CD4-positive, alpha-beta T cell treated with Interleukin-15 for 1 hour (primary cell): ENCODE results near the gene SCGB1D2.
"Not testable (repeated sequence)": the region's sequence is repeated elsewhere in the genome, so short reads cannot be mapped to it uniquely, and the experiment has no call there.

ENCODE experiments used
- DNase-seq: peaks from one replicate; pipeline ENCODE4 v3.0.0-alpha.2; 2020

SCGB1D2 gene, protein sequence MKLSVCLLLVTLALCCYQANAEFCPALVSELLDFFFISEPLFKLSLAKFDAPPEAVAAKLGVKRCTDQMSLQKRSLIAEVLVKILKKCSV

GRCh38 chr11:62242021-62242420, at the start of gene SCGB1D2:
Gene SCGB1D2 (plus strand): TSS chr11:62242239. CDS start chr11:62242308, 69 bp downstream.
- no peak for DNase-seq

DNA sequence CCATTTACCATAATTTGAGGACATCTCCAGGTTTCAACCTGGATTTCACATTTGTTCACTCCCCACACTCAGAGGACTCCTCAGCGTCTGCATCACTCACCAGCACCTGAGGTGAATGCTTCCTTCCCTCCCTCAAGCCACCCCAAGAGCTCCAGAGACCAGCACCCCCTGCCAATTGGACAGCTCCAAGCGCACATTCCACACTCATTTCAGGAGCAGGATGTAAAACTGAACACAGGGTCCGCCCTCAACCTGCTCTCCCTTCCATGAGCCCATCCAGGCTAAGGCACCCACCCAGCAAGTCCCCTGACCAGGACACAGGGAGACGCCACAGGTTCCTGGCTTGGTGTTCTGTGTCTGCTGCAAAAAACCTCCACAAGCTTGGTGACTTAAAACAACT, 48.1 kb upstream of the SCGB1D2 start:
- DNase-seq = no peak

DNA sequence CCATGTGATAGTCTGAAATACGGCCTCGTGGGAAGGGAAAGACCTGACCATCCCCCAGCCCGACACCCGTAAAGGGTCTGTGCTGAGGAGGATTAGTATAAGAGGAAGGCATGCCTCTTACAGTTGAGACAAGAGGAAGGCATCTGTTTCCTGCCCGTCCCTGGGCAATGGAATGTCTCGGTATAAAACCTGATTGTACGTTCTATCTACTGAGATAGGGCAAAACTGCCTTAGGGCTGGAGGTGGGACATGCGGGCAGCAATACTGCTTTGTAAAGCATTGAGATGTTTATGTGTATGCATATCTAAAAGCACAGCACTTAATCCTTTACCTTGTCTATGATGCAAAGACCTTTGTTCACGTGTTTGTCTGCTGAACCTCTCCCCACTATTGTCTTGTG, 47.0 kb upstream of the SCGB1D2 start:
- DNase-seq = not testable (repeated sequence)

- no peak for DNase-seq
These were observed 46.1 kb upstream of the SCGB1D2 start for GRCh38 chr11:62195945-62196344.

DNA sequence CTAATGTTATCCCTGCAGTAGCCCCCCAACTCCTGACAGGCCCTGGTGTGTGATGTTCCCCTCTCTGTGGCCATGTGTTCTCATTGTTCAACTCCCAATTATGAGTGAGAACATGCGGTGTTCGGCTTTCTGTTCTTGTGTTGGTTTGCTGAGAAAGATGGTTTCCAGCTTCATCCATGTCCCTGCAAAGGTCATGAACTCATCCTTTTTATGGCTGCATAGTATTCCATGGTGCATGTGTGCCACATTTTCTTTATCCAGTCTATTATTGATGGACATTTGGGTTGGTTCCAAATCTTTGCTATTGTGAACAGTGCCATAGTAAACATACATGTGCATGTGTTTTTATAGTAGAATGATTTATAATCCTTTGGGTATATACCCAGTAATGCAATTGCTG, 44.6 kb upstream of the SCGB1D2 start:
- DNase-seq = not testable (repeated sequence)

- DNase-seq = no peak
These were observed 40.7 kb upstream of the SCGB1D2 start for GRCh38 chr11:62201376-62201775.

DNA sequence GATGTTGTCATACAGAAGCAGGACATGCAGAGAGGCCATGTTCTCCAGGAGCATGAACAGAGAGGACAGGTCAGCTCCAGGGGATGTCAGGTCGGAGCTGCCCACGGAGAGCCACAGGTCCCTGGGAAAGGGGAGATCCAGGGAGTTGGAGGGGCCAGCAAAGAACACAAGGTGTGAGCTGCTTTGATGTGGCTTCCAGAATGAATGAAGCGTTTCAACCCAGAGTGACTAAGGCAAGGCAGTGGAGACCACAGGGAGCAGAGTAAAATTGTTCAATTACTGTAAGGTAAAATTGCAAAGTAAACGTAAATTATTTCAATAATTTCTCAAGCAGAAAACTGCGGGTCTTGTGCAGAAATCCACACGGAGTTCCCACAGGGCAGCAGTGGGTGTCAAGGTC, 39.1 kb upstream of the SCGB1D2 start:
- no peak for DNase-seq

- no peak for DNase-seq
These were observed 37.6 kb upstream of the SCGB1D2 start for GRCh38 chr11:62204430-62204829.

DNA sequence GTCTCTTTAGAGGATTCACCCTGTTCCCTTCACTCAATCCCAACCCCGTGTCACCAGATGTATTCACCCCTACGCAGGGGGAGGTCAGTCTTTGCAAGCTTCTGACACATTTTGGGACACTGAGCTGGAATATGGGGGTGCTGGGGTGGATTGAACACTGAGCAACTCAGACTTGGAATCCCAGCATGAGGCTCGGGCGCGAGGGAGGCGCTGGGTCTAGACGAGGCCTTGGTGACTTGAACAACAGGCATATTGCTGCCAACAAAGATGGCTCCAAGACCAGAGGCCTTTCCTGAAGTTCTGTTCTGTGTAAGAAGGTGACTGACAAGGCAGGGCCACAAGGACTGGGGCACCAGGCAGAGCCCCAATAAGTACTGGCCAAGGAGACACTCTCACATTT, 36.6 kb upstream of the SCGB1D2 start:
- no peak for DNase-seq

- DNase-seq = not testable (repeated sequence)
These were observed 35.6 kb upstream of the SCGB1D2 start for GRCh38 chr11:62206276-62207066.

DNA sequence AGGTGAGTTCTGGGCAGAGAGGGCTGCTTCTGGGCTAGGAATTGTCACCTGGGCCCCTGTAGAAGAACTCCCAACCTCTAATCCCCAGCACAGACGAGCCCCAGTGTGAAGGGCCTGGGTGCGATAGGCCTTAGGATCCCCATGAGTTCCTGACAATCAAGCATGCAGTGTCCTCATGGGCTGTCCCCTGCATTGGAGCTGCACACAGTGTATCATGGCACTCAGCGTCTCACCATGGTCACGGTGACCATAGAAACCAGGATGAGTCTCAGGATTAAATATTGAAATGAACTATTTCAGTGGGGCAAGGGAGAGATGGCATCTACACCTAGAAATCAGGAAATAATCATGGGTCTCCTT, 33.3 kb upstream of the SCGB1D2 start:
- no peak for DNase-seq

- DNase-seq = no peak
These were observed 24.8 kb upstream of the SCGB1D2 start for GRCh38 chr11:62217191-62217748.

GRCh38 chr11:62221498-62221897, 20.5 kb upstream of the SCGB1D2 start:
- DNase-seq = no peak

DNA sequence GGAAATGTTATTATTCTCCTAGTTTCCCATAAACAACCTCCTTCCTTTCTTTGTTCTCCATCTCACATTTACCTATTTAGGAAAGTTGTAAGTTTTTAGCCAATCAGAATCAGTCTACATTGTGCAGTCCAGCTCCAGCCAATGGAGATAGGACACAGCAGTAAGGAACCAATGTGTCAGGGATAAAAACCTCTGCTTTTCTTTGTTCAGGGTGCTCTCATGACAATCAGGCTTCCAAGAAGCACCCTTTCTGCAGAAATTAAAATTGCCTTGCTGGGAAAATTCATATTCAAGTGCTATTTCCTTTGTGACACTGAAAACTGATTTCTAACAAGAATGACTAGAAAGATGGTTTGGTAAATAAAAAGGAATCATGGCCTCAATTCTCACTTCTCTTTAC, 18.9 kb upstream of the SCGB1D2 start:
- no peak for DNase-seq

DNA sequence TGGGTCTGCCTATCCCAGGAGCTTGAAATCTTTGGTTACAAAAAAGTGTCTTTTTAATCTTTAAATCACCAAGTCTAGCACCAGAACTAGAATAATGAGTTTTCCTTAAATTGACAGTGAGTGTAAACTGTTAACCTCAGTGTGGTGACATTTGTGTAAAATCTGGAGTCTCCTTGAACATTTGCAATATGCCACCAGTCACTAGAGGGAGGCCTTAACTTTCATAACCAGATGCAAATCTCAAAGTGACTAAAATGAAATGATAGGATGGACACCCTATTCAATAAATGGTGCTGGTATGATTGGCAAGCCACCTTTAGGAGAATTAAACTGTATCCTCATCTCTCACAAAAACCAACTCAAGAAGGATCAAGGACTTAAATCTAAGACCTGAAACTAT, 8.3 kb upstream of the SCGB1D2 start:
- DNase-seq = no peak

DNA sequence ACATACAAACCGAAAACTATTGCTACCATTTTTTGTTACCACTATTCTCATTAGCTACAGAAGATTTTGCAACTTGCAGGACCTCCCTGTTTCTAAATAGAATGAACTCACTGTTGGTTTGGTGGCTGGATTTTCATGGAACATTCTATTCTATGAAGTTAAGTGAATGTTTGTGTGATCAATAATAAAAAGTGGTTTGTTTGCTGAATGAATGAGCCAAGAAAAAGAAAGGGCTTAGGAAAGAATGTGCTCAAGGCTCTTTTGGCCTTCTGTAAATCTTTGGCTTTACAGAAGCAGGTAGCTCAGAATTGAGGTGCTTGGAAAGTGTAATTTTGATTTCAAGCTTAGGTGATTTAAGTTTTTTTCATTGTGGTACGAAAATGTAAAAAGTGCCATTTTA, 5.9 kb upstream of the SCGB1D2 start:
- DNase-seq = no peak

DNA sequence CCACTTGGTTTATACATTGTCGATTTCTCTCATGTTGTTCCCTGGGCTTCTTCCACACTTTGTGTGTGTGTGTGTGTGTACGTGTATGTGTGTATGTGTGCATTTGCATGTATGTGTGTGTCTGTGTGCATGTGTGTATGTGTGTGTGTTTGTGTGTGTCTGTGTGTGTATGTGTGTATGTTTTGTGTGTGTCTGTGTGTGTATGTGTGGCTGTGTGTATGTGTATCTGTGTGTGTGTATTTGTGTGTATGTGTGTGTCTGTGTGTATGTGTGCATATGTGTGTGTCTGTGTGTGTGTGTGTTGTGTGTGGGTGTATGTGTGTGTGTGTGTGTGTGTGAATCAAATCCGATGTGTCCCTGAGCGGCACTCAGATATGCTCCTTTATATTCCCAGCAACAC, 4.5 kb upstream of the SCGB1D2 start:
- DNase-seq = no peak

DNA sequence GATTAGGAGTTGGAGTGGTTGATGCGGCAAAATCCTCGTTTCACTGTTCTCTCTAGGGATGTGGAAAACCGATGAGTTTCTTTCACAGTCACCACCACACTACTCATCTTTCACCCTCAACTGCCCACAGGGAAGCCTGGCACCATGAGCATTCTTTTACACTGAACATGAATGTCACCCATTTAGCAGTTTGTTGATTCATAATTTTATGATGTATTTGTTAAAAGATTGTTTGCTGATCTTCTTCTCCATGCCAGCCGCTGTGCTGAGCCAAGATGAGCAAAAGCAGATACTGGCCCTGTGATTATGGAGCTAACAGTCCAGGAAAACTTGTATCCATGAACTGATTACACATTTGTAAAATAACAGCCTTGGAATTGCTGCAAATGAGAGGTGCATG, 3.9 kb upstream of the SCGB1D2 start:
- DNase-seq = no peak

- no peak for DNase-seq
These were observed 944 bp upstream of the SCGB1D2 start for GRCh38 chr11:62241095-62241494.

DNA sequence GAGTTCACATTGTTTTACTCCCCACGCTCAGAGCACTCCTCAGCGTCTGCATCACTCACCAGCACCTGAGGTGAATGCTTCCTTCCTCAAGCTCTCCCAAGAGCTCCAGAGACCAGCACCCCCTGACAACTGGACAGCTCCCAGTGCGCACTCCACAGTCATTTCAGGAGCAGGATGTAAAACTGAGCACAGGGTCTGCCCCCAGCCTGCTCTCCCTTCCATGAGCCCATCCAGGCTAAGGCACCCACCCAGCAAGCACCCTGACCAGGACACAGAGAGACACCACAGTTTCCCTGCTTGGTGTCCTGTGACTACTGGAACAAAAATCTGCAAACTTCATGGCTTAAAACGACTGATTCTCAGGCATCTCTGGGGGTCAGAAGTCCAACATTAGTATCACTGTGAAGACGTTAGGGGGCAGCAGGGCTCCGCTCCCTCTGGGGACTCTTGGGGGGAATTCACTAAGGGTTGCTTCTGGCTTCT, 3.3 kb downstream of the SCGB1D2 start:
- no peak for DNase-seq

DNA sequence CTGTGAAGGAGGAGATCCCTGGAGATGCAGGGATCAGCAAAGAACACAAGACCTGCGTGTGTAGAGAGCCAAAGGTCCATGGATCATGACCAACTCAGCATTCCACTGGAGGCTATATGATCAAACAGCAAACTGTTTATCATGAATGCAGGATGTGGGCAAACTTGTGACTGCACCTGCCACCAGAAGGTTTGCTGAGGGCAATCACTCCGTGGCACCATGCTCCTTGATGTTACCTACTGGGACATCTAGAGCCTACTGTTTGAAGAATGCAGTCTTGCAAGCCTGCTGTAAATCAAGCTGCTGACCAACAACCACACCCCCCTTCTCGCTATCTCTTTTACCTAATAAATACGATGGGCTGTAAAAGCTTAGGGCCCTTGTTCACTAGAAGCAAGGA, 9.7 kb downstream of the SCGB1D2 start:
- DNase-seq = no peak

GRCh38 chr11:62253999-62254542, 12.0 kb downstream of the SCGB1D2 start:
- no peak for DNase-seq

DNA sequence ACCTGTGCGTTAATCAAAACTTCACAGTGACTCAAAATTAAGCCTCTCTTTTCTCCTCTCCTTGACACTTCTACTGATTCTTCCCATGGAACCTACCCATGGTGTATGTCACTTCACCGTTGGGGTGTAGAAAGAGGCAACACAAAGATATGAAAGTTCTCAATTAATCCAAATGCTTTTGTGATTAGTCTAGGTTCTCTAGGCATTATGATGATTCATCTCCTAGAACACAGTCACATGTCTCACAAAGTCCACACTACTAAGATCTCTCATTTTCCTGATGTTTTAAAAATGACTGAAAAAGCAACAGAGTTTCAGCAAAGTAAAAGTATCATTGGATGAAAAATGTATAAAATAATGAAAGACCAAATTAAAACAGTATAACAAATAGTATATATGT, 14.2 kb downstream of the SCGB1D2 start:
- no peak for DNase-seq

GRCh38 chr11:62260261-62260953, 18.4 kb downstream of the SCGB1D2 start:
- DNase-seq = no peak
